Keratinocyte (primary cell): Measurements from ENCODE around the gene RLN2. TPM values are rescaled to one million over a fixed set of nuclear protein-coding genes. Genes with fewer than 3 reads are reported as not detected.

Experiments
- DNase-seq: peaks from one replicate; pipeline ENCODE4 v3.0.0-alpha.2; 2011; ENCODE audit warnings: low read depth, missing footprints, low spot score
- FAIRE-seq: peaks from 2 replicates; lab custom pipeline; 2011; peaks lifted over from hg19 to GRCh38; lab: Jason Lieb, UNC
- H2AFZ ChIP-seq: 2 replicates; pipeline ENCODE4 v1.6.0; 2012; ENCODE audit warnings: low read length, control low read depth, inconsistent platforms; ENCODE audit not compliant: control insufficient read depth
- H3K27ac ChIP-seq: 2 replicates; pipeline ENCODE4 v1.5.1; 2011; ENCODE audit warnings: low read length; ENCODE audit not compliant: control insufficient read depth, insufficient read depth
- H3K27me3 ChIP-seq: 3 replicates; pipeline ENCODE4 v1.6.0; 2011; ENCODE audit warnings: low read length; ENCODE audit not compliant: control insufficient read depth, insufficient read depth; ENCODE audit errors: extremely low read depth
- H3K36me3 ChIP-seq, 2 experiments: 2 replicates in 1 of 2; 3 replicates in 1 of 2; pipeline ENCODE4 v1.5.1; 2011; ENCODE audit warnings: low read length in 2 of 2, mild to moderate bottlenecking in 1 of 2; ENCODE audit not compliant: control insufficient read depth in 2 of 2, insufficient read depth in 2 of 2; ENCODE audit errors: extremely low read depth in 1 of 2
- H3K4me1 ChIP-seq: 3 replicates; pipeline ENCODE4 v1.5.1; 2011; ENCODE audit warnings: low read length; ENCODE audit not compliant: control insufficient read depth, insufficient read depth; ENCODE audit errors: extremely low read depth
- H3K4me2 ChIP-seq: 3 replicates; pipeline ENCODE4 v1.6.0; 2011; ENCODE audit warnings: low read depth, low read length; ENCODE audit not compliant: control insufficient read depth, insufficient read depth; ENCODE audit errors: extremely low read depth
- H3K4me3 ChIP-seq, 3 experiments: fragments of 200-600 bp in 1 of 3; sonication (generic) in 1 of 3; 2 replicates in 2 of 3; 3 replicates in 1 of 3; pipeline ENCODE4 v1.5.1; 2011 to 2016; ENCODE audit warnings: low read length in 3 of 3, mild to moderate bottlenecking in 3 of 3, control low read depth in 2 of 3, inconsistent platforms in 1 of 3, low read depth in 1 of 3, mixed read lengths in 1 of 3, mixed run types in 1 of 3, moderate library complexity in 1 of 3; ENCODE audit not compliant: control insufficient read depth in 2 of 3, insufficient read depth in 2 of 3; ENCODE audit errors: extremely low read depth in 1 of 3
- H3K79me2 ChIP-seq: 2 replicates; pipeline ENCODE4 v1.6.0; 2012; ENCODE audit warnings: low read length; ENCODE audit not compliant: control insufficient read depth, insufficient read depth
- H3K9ac ChIP-seq: 3 replicates; pipeline ENCODE4 v1.6.0; 2011; ENCODE audit warnings: low read length; ENCODE audit not compliant: control insufficient read depth, insufficient read depth; ENCODE audit errors: extremely low read depth
- H3K9me1 ChIP-seq: 3 replicates; pipeline ENCODE4 v1.6.0; 2011; ENCODE audit warnings: low read length; ENCODE audit not compliant: control insufficient read depth, insufficient read depth; ENCODE audit errors: extremely low read depth
- H3K9me3 ChIP-seq: 2 replicates; pipeline ENCODE4 v1.5.1; 2012; ENCODE audit warnings: low read depth, low read length; ENCODE audit not compliant: control insufficient read depth
- H4K20me1 ChIP-seq: 3 replicates; pipeline ENCODE4 v1.6.0; 2011; ENCODE audit warnings: low read length; ENCODE audit not compliant: control insufficient read depth, insufficient read depth; ENCODE audit errors: extremely low read depth
- CTCF ChIP-seq, 3 experiments: IDR thresholded peaks in 1 of 3; conservative IDR thresholded peaks in 1 of 3; optimal IDR thresholded peaks in 1 of 3; 2 replicates in 2 of 3; 3 replicates in 1 of 3; pipeline versions ENCODE3 to v1.5.1; 2011; ENCODE audit warnings: low read length in 3 of 3, mild to moderate bottlenecking in 3 of 3, moderate library complexity in 2 of 3, control low read depth in 1 of 3, inconsistent platforms in 1 of 3; ENCODE audit not compliant: insufficient read depth in 2 of 3; ENCODE audit errors: extremely low read depth in 1 of 3
- EZH2 ChIP-seq: IDR thresholded peaks from one replicate; pipeline ENCODE4 v1.6.1; 2012; ENCODE audit warnings: inconsistent platforms, mild to moderate bottlenecking, low read length, moderate library complexity
- dilution Hi-C: fragments of 300-500 bp; cut with MboI; formaldehyde crosslinking; loops from one replicate; pipeline ENCODE4 v1.7.0; 2020; ENCODE audit warnings: low sequenced_read_pairs; ENCODE audit not compliant: extremely low pct_ligation_motif_present
- polyA plus RNA-seq, 5 experiments: library from polyadenylated mRNA; depleted of rRNA in 3 of 5; stranded (reverse) in 3 of 5; stranded (forward) in 1 of 5; unstranded in 1 of 5; fragments of >200 nt; gene quantifications; 1 replicate in 1 of 5; 2 replicates in 3 of 5; 3 replicates in 1 of 5; pipeline versions ENCODE4 v1.2.1 to v1.2.3, GENCODE V29; 2011 to 2012; ENCODE audit warnings: missing spikeins in 2 of 5, low read depth in 1 of 5, low replicate concordance in 1 of 5

RLN2 gene
- polyA plus RNA-seq, 1 donor (not counting 4 experiments of a cell fraction or from before 2014, with no cell fraction given), result 0.98 TPM

GRCh38 chr9:5315187-5315923 lies 10.8 kb upstream of the RLN2 start:
- no peak overlapping the region for H3K4me3 ChIP-seq
- H3K36me3 ChIP-seq, result no peaks in the 10 kb centered on the region
- no peaks in the 10 kb centered on the region for H3K9me3 ChIP-seq
- no peaks in the 10 kb centered on the region for H3K4me1 ChIP-seq
- no peak for FAIRE-seq
- no peak for DNase-seq
- H3K27ac ChIP-seq, result no peak overlapping the region
- H4K20me1 ChIP-seq, result no peaks in the 10 kb centered on the region
- no peaks in the 10 kb centered on the region for H3K9me1 ChIP-seq
- H2AFZ ChIP-seq, result no peak overlapping the region
- H3K9ac ChIP-seq, result no peak overlapping the region
- H3K27me3 ChIP-seq, result peaks cover 3% of the 10 kb centered on the region
- no peak for TF ChIP-seq EZH2
- no peak for TF ChIP-seq CTCF (optimal IDR thresholded peaks at IDR 0.05 in 1 of 3, IDR thresholded peaks at IDR 0.05 in 1 of 3, conservative IDR thresholded peaks at IDR 0.05 in 1 of 3; ENCODE audit: extremely low read depth in 1 of 3, insufficient read depth in 2 of 3, low read length in 3 of 3)
- no peaks in the 10 kb centered on the region for H3K79me2 ChIP-seq
- dilution Hi-C loops, result no loop called here
- H3K4me2 ChIP-seq, result no peak overlapping the region

- dilution Hi-C loops, result no loop called here
- TF ChIP-seq CTCF (optimal IDR thresholded peaks at IDR 0.05 in 1 of 3, IDR thresholded peaks at IDR 0.05 in 1 of 3, conservative IDR thresholded peaks at IDR 0.05 in 1 of 3; ENCODE audit: extremely low read depth in 1 of 3, insufficient read depth in 2 of 3, low read length in 3 of 3) (no peak), EZH2 (no peak)
- H3K27ac ChIP-seq, result no peak overlapping the region
- no peak for FAIRE-seq
- H3K4me3 ChIP-seq, result no peak overlapping the region
- H3K36me3 ChIP-seq, result no peaks in the 10 kb centered on the region
- no peak overlapping the region for H3K9ac ChIP-seq
- DNase-seq, result no peak
- no peaks in the 10 kb centered on the region for H3K79me2 ChIP-seq
- no peaks in the 10 kb centered on the region for H3K9me1 ChIP-seq
- no peaks in the 10 kb centered on the region for H4K20me1 ChIP-seq
- H3K9me3 ChIP-seq, result no peaks in the 10 kb centered on the region
- peaks cover 3% of the 10 kb centered on the region for H3K27me3 ChIP-seq
- no peaks in the 10 kb centered on the region for H3K4me1 ChIP-seq
- no peak overlapping the region for H2AFZ ChIP-seq
- no peak overlapping the region for H3K4me2 ChIP-seq
Observed at GRCh38 chr9:5310851-5311250, 6.3 kb upstream of the RLN2 start.
